HL-60 (cell line): ENCODE results near the gene OR5A1.

Experiments
- CTCF ChIP-seq: IDR thresholded peaks from one replicate; pipeline ENCODE4 v1.5.1; 2011; ENCODE audit warnings: low read length, control low read depth, inconsistent platforms; ENCODE audit not compliant: insufficient read depth
- GABPA ChIP-seq: IDR thresholded peaks from 2 replicates; pipeline ENCODE4 v1.6.1; 2012; ENCODE audit warnings: low read depth
- REST ChIP-seq: IDR thresholded peaks from 2 replicates; pipeline ENCODE4 v1.6.1; 2012; ENCODE audit warnings: low read depth; ENCODE audit not compliant: insufficient replicate concordance
- SPI1 ChIP-seq: IDR thresholded peaks from 2 replicates; pipeline ENCODE4 v1.6.1; 2012; ENCODE audit warnings: low read depth, mild to moderate bottlenecking, borderline replicate concordance

- TF ChIP-seq CTCF = no peak
- no peak for TF ChIP-seq REST
- TF ChIP-seq GABPA = no peak
- TF ChIP-seq SPI1 = no peak
Observed at GRCh38 chr11:59425131-59425530, 11.1 kb upstream of the OR5A1 start.
